HFFc6 (cell line): Measurements from ENCODE around the gene OST4. TPM values are rescaled to one million over a fixed set of nuclear protein-coding genes. Genes with fewer than 3 reads are reported as not detected.
A peak's percentile ranks its signal among the peaks of the same experiment; 100 is the strongest.

ENCODE experiments used
- DNase-seq: peaks from one replicate; pipeline ENCODE4 v3.0.0-alpha.2; 2018
- H3K27ac Mint-ChIP-seq: 2 replicates; pipeline ENCODE4 v1.8.0; 2020; ENCODE audit warnings: mild to moderate bottlenecking, mixed read lengths
- H3K27me3 Mint-ChIP-seq: 2 replicates; pipeline ENCODE4 v1.8.0; 2021; ENCODE audit warnings: mild to moderate bottlenecking, moderate library complexity, mixed read lengths; ENCODE audit not compliant: insufficient read depth
- H3K36me3 Mint-ChIP-seq: 2 replicates; pipeline ENCODE4 v1.8.0; 2021; ENCODE audit warnings: low read depth, mixed read lengths
- H3K4me1 Mint-ChIP-seq: 2 replicates; pipeline ENCODE4 v1.8.0; 2020; ENCODE audit warnings: low read depth, mixed read lengths
- H3K4me3 Mint-ChIP-seq: 2 replicates; pipeline ENCODE4 v1.8.0; 2020; ENCODE audit warnings: mild to moderate bottlenecking, moderate library complexity, mixed read lengths
- H3K9me3 Mint-ChIP-seq: 2 replicates; pipeline ENCODE4 v1.8.0; 2020; ENCODE audit warnings: mild to moderate bottlenecking, mixed read lengths
- CTCF ChIP-seq: fragments of 200-600 bp; sonication (generic); IDR thresholded peaks from 2 replicates; pipeline ENCODE4 v1.5.0; 2021; ENCODE audit warnings: antibody characterized with exemption, mild to moderate bottlenecking
- total RNA-seq, 6 experiments: library from RNA; stranded (reverse); fragmentation: NEBNext Ultra II Directional; extraction: Animal tissue kit (Norgen Biotek cat#: 25700); gene quantifications; 2 replicates in 1 of 6; 3 replicates in 5 of 6; pipeline ENCODE4 v1.2.3, GENCODE V29; 2021

The OST4 gene
- total RNA-seq, 6 experiments from 2014 or later = 500 to 565 (median 548) TPM

- no peaks in the 10 kb centered on the region for H3K36me3 Mint-ChIP-seq
- peaks cover 21% of the 10 kb centered on the region for H3K27me3 Mint-ChIP-seq
- peaks cover 15% of the 10 kb centered on the region; the same call in 1 of the 2 replicates for H3K4me1 Mint-ChIP-seq
- no peaks in the 10 kb centered on the region for H3K9me3 Mint-ChIP-seq
- H3K27ac Mint-ChIP-seq = no peak overlapping the region
- H3K4me3 Mint-ChIP-seq = no peak overlapping the region
- TF ChIP-seq CTCF = no peak
- no peak for DNase-seq
Observed at GRCh38 chr2:27099334-27099955, 28.0 kb upstream of the OST4 start.

DNA sequence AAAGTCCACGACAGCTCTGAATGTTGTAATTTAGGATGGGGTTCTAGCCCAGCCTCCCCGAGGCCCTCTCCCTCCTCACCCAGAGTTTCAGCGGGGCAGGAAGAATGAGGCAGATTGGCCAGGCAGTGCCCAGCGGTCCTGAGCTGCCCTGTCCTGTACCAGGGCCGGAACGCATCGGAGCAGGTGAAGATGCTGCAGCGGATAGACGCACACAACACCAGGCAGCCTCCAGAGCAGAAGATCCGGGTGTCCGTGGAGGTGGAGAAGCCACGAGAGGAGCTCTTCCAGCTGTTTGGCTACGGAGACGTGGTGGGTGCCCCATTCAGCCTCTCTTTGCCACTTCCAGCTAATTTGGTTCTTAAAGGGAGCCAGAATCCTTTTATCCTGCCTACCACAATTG is 25.9 kb upstream of the OST4 start:
- Mint-ChIP-seq H3K4me1 (peaks cover 21% of the 10 kb centered on the region), H3K4me3 (no peak overlapping the region), H3K36me3 (no peaks in the 10 kb centered on the region), H3K9me3 (no peaks in the 10 kb centered on the region), H3K27me3 (peaks cover 7% of the 10 kb centered on the region), H3K27ac (no peak overlapping the region)
- DNase-seq = no peak
- no peak for TF ChIP-seq CTCF

DNA sequence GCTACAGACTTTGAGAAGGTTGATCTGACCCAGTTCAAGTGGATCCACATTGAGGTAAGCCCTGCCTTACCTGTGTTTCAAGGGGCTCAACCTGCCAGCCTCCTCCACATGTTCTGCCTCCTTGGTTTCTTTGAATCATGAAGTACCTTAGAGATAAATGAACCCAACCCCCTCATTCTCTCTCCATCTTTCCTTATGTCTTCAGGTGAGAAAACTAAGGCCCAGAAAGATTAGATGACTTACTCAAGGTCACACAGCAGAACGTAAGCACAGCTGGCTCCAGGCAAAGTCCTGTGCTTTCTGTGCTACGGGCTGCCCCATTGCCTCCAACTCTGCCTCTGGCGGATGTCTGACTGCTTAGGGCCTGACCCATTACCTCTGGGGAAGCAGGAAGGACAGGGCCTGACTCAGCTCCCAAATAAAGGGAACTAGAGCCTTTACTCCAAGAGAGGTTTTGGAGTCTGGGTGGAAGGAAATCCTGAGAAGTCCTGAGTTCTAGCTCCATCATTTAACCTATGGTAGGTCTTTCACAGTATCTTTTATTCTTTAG is 25.4 kb upstream of the OST4 start:
- Mint-ChIP-seq H3K4me1 (peaks cover 21% of the 10 kb centered on the region), H3K9me3 (no peaks in the 10 kb centered on the region), H3K36me3 (no peaks in the 10 kb centered on the region), H3K27me3 (peaks cover 5% of the 10 kb centered on the region), H3K27ac (no peak overlapping the region), H3K4me3 (no peak overlapping the region)
- TF ChIP-seq CTCF = no peak
- DNase-seq = no peak

DNA sequence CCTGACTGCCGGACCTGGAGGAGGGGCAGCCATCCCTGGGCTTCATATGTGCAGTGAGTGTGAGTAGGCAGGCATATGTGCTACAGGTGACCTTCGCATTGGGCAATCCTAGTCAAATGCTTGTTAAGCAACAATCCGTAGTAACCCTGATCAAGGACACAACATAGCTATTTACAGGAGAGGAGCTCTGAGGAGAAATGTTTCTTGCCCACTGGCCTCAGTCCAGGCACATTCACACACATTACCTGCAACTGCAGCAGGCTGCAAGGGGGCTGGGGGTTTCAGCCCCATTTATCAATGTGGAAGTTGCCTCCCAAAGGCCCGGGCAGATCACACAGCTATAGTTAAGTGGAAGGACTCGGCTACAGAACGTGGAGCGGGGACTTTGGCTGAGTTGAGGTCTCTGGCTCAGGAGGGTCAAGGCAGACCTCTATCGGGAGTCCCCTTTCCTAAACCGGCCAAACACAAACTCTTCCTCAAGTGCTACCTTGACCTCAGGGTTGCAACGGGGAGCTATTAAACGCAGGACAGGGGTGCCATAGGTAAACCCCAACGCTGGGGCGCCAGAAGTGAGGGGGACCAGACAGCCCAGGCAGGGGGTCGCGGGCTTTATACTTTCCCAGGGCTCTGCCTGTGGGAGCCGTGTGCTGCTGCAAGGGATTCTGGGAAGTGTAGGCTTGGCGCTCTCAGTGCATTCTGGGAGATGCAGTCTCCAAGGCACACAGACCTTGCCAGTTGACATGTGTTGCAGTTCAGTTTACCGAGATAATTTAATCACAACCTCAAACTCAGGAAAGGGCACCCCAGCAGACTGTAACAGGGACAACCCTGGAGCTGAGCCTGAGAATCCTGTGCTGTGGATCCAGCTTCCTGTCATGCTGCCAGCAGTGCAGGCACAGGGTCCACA is 24.5 kb upstream of the OST4 start:
- Mint-ChIP-seq H3K4me1 (peaks cover 21% of the 10 kb centered on the region), H3K27me3 (peaks cover 2% of the 10 kb centered on the region), H3K36me3 (no peaks in the 10 kb centered on the region), H3K9me3 (no peaks in the 10 kb centered on the region), H3K4me3 (peak overlapping the region; percentile 57), H3K27ac (no peak overlapping the region)
- no peak for TF ChIP-seq CTCF
- peak; percentile 41 for DNase-seq

- Mint-ChIP-seq H3K4me1 (peaks cover 21% of the 10 kb centered on the region), H3K4me3 (no peak overlapping the region), H3K27ac (no peak overlapping the region), H3K9me3 (no peaks in the 10 kb centered on the region), H3K27me3 (peaks cover 2% of the 10 kb centered on the region), H3K36me3 (no peaks in the 10 kb centered on the region)
- no peak for TF ChIP-seq CTCF
- DNase-seq = no peak
Observed at GRCh38 chr2:27095427-27095744, 23.9 kb upstream of the OST4 start.
